Measurements from ENCODE around the gene ABI3BP. TPM values are rescaled to one million over a fixed set of nuclear protein-coding genes. Genes with fewer than 3 reads are reported as not detected.

ABI3BP gene
- total and polyA plus RNA-seq, 7 donors, result 1.6 to 23.9 (median 6.9) TPM

DNA sequence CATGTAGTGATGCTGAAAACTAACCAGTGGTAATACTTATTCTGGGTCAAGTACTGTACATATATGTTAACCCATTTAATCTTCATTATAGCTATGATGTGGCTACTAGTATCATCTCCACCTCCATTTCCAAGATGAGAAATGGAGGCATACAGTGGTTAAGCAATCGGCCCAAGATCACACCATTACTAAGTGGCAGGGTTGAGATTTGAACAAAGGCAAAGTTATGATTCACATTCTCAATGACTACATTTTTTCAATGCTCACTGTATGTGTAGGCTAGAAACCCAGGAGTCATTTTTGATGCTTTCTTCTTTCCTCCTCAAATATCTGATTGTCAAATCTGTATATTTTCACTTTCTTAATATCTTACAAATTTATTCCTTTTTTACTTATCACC, 30.2 kb downstream of the ABI3BP start:
- Histone ChIP-seq H3K9me3 (peaks cover 7% of the 10 kb centered on the region), H3K36me3 (ENCODE audit: insufficient read depth in 1 of 2, low read depth in 1 of 2) (no peaks in the 10 kb centered on the region), H3K27me3 (ENCODE audit: insufficient read depth in 3 of 3, low read length in 2 of 3) (no peaks in the 10 kb centered on the region), H3K4me1 (no peaks in the 10 kb centered on the region), H3K4me3 (no peak overlapping the region), H3K27ac (no peak overlapping the region)
- 96 to 97% (median 97%) methylated on average over 1 of the region's 1 CpG for WGBS, 3 donors
- DNase-seq, result no peak
- ATAC-seq, result no peak
- intact Hi-C loops (cut with DNase I), result no loop called here
- TF ChIP-seq, protein P1, sequence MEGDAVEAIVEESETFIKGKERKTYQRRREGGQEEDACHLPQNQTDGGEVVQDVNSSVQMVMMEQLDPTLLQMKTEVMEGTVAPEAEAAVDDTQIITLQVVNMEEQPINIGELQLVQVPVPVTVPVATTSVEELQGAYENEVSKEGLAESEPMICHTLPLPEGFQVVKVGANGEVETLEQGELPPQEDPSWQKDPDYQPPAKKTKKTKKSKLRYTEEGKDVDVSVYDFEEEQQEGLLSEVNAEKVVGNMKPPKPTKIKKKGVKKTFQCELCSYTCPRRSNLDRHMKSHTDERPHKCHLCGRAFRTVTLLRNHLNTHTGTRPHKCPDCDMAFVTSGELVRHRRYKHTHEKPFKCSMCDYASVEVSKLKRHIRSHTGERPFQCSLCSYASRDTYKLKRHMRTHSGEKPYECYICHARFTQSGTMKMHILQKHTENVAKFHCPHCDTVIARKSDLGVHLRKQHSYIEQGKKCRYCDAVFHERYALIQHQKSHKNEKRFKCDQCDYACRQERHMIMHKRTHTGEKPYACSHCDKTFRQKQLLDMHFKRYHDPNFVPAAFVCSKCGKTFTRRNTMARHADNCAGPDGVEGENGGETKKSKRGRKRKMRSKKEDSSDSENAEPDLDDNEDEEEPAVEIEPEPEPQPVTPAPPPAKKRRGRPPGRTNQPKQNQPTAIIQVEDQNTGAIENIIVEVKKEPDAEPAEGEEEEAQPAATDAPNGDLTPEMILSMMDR (IDR thresholded peaks at IDR 0.05), result no peak

DNA sequence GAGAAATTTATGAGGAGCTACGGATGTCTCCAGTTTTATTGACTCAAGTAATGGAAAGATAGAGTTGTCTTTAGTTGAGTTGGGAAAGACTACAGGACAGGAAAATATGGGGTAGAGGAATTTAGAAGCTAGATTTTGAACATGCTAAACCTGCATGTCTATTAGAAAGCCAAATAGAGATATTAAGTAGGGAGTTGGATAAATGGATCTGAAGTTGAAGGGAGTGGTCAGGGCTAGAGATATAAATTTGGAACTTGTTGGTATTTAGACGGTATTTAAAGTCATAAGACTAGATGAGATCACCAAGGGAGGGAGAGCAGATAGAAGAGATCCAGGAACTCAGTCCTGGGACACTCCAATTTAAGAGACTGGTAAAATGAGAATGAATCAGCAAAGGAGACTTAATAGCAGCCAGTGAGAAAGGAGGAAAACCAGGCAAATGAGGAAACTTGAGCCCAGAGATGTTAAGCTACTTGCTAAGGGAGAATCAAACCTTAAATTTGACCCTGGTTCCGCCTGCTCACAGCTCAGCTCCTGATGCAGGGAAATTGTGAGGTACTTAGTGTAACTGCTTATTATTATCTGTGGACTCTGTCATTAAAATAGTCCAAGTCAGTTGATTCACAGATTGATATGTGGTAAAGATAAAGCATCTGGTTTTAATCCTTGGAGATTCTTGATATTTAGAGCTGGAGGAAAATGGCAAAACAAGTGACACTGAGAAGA, 35.8 kb downstream of the ABI3BP start:
- no peak overlapping the region for H3K27ac ChIP-seq
- no peaks in the 10 kb centered on the region for H3K4me1 ChIP-seq
- no peak for DNase-seq
- ATAC-seq, result no peak
- TF ChIP-seq, protein P1 (IDR thresholded peaks at IDR 0.05), result no peak
- intact Hi-C loops (cut with DNase I), result no loop called here
- peaks cover 7% of the 10 kb centered on the region for H3K9me3 ChIP-seq
- no peak overlapping the region for H3K4me3 ChIP-seq
- 75% methylated on average over 3 of the region's 3 CpGs for WGBS, 3 donors
- H3K27me3 ChIP-seq (ENCODE audit: insufficient read depth in 3 of 3, low read length in 2 of 3), result no peaks in the 10 kb centered on the region
- H3K36me3 ChIP-seq (ENCODE audit: insufficient read depth in 1 of 2, low read depth in 1 of 2), result no peaks in the 10 kb centered on the region

DNA sequence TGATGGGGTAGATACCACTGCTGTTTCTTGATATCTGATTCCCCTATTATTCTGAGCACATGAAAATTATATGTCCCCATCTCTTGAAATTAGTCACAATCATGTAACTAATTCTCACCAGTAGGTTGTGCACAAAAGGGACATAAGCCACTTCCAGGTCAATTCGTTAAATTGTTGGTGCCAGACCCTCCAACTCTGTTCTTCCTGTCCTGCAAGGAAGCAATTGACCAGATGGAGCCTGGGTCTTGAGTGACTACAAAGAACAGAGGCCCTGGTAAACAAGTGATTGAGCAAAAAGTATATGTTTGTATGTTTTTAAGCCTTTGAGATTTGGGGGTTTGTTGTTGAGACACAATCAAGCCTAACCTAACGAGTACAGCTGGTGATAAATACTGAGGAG, 36.9 kb downstream of the ABI3BP start:
- 67 to 79% (median 77%) methylated on average over 2 of the region's 2 CpGs for WGBS, 3 donors
- Histone ChIP-seq H3K4me3 (no peak overlapping the region), H3K4me1 (no peaks in the 10 kb centered on the region), H3K27me3 (ENCODE audit: insufficient read depth in 3 of 3, low read length in 2 of 3) (no peaks in the 10 kb centered on the region), H3K27ac (no peak overlapping the region), H3K9me3 (peaks cover 7% of the 10 kb centered on the region), H3K36me3 (ENCODE audit: insufficient read depth in 1 of 2, low read depth in 1 of 2) (no peaks in the 10 kb centered on the region)
- ATAC-seq (no peak), DNase-seq (no peak)
- intact Hi-C loops (cut with DNase I), result no loop called here
- TF ChIP-seq, protein P1 (IDR thresholded peaks at IDR 0.05), result no peak

DNA sequence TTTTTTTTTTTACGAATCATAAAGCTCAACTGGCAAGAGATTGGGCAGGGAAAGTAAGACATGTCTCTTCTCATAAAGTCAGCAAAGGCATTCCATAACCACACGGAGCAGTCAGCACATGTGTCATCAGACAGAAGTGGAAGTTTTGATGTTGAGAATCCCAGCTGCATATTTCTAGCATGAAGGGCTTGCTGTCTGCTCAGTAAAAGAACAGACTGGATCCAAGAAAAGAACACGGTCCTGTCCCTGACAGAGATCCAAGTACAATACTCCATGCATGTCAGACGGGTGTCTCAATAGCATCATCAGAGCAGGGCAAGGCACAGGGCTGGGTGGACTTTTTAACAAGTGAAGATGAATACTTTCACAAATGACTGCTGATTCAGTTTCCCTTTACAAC, 38.2 kb downstream of the ABI3BP start:
- TF ChIP-seq, protein P1 (IDR thresholded peaks at IDR 0.05), result no peak
- Histone ChIP-seq H3K9me3 (peaks cover 5% of the 10 kb centered on the region), H3K36me3 (ENCODE audit: insufficient read depth in 1 of 2, low read depth in 1 of 2) (no peaks in the 10 kb centered on the region), H3K27me3 (ENCODE audit: insufficient read depth in 3 of 3, low read length in 2 of 3) (no peaks in the 10 kb centered on the region), H3K4me1 (no peaks in the 10 kb centered on the region), H3K4me3 (no peak overlapping the region), H3K27ac (no peak overlapping the region)
- ATAC-seq, result peak; percentile 46 to 92 (median 82)
- intact Hi-C loops (cut with DNase I), result no loop called here
- peak; percentile 48 to 67 for DNase-seq
- WGBS, 3 donors, result 15 to 22% (median 17%) methylated on average over 4 of the region's 4 CpGs

Data from psoas muscle (tissue), 8 donors.